Caco-2 (cell line): ENCODE data around the gene MIR17HG. TPM values are rescaled to one million over a fixed set of nuclear protein-coding genes. Genes with fewer than 3 reads are reported as not detected.

ENCODE experiments used
- BruUV-seq: library from RNA; stranded (reverse); fragments of 400-500 nt; replicated peaks from 2 replicates; lab custom pipeline; 2021; lab: Mats Ljungman, UMichigan
- CTCF ChIA-PET: fragments of 300-600 bp; sonication (Branson Sonifier 250); formaldehyde crosslinking; loops from one replicate; lab custom pipeline; 2022; ENCODE audit warnings: antibody characterized with exemption; lab: Charles Lee
- POLR2A ChIA-PET: fragments of 300-600 bp; sonication (Branson Sonifier 250); formaldehyde crosslinking; loops from one replicate; lab custom pipeline; 2022; ENCODE audit warnings: antibody characterized with exemption; lab: Charles Lee
- DNase-seq, 2 experiments: peaks; one replicate each; pipeline versions ENCODE4 v3.0.0 to v3.0.0-alpha.2; 2020 to 2022
- H3K27me3 ChIP-seq: replicated peaks from 2 replicates; pipeline ENCODE4 v1.6.0; 2011; ENCODE audit warnings: low read length; ENCODE audit not compliant: control insufficient read depth, insufficient read depth
- H3K36me3 ChIP-seq: 2 replicates; pipeline ENCODE4 v1.5.1; 2011; ENCODE audit warnings: low read length; ENCODE audit not compliant: control insufficient read depth, insufficient read depth
- H3K4me1 ChIP-seq: fragments of 250-450 bp; sonication (Bioruptor Pico); 2 replicates; pipeline ENCODE4 v1.5.1; 2020; ENCODE audit warnings: mild to moderate bottlenecking
- H3K4me3 ChIP-seq: 2 replicates; pipeline ENCODE4 v1.5.1; 2011; ENCODE audit warnings: low read depth, mild to moderate bottlenecking, control low read depth, low read length
- H3K9me3 ChIP-seq: fragments of 250-450 bp; sonication (Bioruptor Pico); 2 replicates; pipeline ENCODE4 v1.5.1; 2020; ENCODE audit warnings: mild to moderate bottlenecking, moderate library complexity
- H3K27ac Mint-ChIP-seq: one replicate; pipeline ENCODE4 v1.8.0; 2022; ENCODE audit warnings: mixed read lengths; ENCODE audit not compliant: unreplicated experiment
- H3K27me3 Mint-ChIP-seq: one replicate; pipeline ENCODE4 v1.8.0; 2022; ENCODE audit warnings: mixed read lengths; ENCODE audit not compliant: insufficient read depth, unreplicated experiment
- H3K36me3 Mint-ChIP-seq: one replicate; pipeline ENCODE4 v1.8.0; 2022; ENCODE audit warnings: mild to moderate bottlenecking, mixed read lengths; ENCODE audit not compliant: insufficient read depth, unreplicated experiment
- H3K4me1 Mint-ChIP-seq: one replicate; pipeline ENCODE4 v1.8.0; 2022; ENCODE audit warnings: low read depth, mixed read lengths; ENCODE audit not compliant: unreplicated experiment
- H3K4me3 Mint-ChIP-seq: one replicate; pipeline ENCODE4 v1.8.0; 2022; ENCODE audit warnings: mild to moderate bottlenecking, moderate library complexity, mixed read lengths; ENCODE audit not compliant: unreplicated experiment
- H3K9me3 Mint-ChIP-seq: one replicate; pipeline ENCODE4 v1.8.0; 2022; ENCODE audit warnings: mixed read lengths; ENCODE audit not compliant: unreplicated experiment
- intact Hi-C: fragments of 100-400 bp; cut with micrococcal nuclease; formaldehyde crosslinking; loops from one replicate; pipeline ENCODE4 v1.10.0; 2022; ENCODE audit not compliant: unreplicated experiment
- total RNA-seq: library from RNA; stranded (reverse); gene quantifications from 2 replicates; pipeline ENCODE4 v1.2.3, GENCODE V29; 2022
- TF ChIP-seq, protein P1 (sequence below), 2 experiments: fragments of 200-600 bp in 1 of 2; IDR thresholded peaks; 1 replicate in 1 of 2; 2 replicates in 1 of 2; pipeline versions ENCODE4 v1.5.1 to v1.8.0; 2011 to 2022; ENCODE audit warnings: antibody characterized with exemption in 1 of 2, control low read depth in 1 of 2, inconsistent platforms in 1 of 2, low read depth in 1 of 2, low read length in 1 of 2, mild to moderate bottlenecking in 1 of 2, moderate library complexity in 1 of 2; ENCODE audit not compliant: insufficient read depth in 1 of 2, severe bottlenecking in 1 of 2, unreplicated experiment in 1 of 2

MIR17HG gene
- total RNA-seq, 1 experiment from 2014 or later: 16.6 TPM

DNA sequence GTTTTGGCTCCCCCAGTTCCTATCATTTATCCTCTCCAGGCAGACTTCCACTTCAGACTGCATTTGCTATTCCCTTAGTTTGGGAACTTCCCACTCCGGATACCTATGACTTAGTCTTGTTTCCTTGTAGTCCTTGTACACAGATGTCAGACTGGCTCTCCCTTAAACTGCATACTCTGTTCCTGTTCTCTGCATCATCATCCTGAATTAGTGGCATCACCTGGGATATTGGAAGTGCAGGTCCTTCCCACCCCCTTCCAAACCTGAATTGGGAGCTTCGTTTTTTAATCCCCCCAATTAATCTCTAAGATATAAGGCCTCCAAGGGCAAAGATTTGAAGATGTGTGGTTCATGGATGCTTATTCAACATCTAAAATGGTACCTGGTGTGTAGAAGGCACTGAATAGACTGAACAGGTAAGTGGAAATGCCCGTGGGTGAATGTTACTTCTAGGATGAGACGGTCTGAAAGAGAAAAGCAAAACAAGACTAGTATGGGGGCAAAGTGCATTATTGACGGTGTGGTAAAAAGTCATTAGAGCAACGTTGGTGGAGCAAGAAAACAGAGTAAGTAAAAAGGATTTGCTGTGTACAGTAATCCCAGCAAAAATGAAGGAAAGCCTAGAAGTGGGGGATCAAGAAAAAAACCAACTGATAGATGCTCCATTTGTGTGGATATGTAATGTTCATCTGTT is 9.6 kb downstream of the MIR17HG start:
- Mint-ChIP-seq H3K4me1 (peaks cover 22% of the 10 kb centered on the region), H3K4me3 (no peak overlapping the region), H3K27me3 (no peaks in the 10 kb centered on the region), H3K36me3 (peaks cover 78% of the 10 kb centered on the region), H3K27ac (no peak overlapping the region), H3K9me3 (no peaks in the 10 kb centered on the region)
- CTCF ChIA-PET: no interaction called here
- Histone ChIP-seq H3K27me3 (no peaks in the 10 kb centered on the region), H3K4me1 (peaks cover 4% of the 10 kb centered on the region), H3K36me3 (peaks cover 1% of the 10 kb centered on the region; the same call in 1 of the 2 replicates), H3K9me3 (no peaks in the 10 kb centered on the region), H3K4me3 (no peak overlapping the region)
- POLR2A ChIA-PET: no interaction called here
- no peak for DNase-seq
- TF ChIP-seq, protein P1, sequence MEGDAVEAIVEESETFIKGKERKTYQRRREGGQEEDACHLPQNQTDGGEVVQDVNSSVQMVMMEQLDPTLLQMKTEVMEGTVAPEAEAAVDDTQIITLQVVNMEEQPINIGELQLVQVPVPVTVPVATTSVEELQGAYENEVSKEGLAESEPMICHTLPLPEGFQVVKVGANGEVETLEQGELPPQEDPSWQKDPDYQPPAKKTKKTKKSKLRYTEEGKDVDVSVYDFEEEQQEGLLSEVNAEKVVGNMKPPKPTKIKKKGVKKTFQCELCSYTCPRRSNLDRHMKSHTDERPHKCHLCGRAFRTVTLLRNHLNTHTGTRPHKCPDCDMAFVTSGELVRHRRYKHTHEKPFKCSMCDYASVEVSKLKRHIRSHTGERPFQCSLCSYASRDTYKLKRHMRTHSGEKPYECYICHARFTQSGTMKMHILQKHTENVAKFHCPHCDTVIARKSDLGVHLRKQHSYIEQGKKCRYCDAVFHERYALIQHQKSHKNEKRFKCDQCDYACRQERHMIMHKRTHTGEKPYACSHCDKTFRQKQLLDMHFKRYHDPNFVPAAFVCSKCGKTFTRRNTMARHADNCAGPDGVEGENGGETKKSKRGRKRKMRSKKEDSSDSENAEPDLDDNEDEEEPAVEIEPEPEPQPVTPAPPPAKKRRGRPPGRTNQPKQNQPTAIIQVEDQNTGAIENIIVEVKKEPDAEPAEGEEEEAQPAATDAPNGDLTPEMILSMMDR (IDR thresholded peaks at IDR 0.05; ENCODE audit: insufficient read depth in 1 of 2, low read depth in 1 of 2, low read length in 1 of 2, severe bottlenecking in 1 of 2, unreplicated experiment in 1 of 2): no peak
- intact Hi-C loops: no loop called here
- no TSS peak for BruUV-seq

DNA sequence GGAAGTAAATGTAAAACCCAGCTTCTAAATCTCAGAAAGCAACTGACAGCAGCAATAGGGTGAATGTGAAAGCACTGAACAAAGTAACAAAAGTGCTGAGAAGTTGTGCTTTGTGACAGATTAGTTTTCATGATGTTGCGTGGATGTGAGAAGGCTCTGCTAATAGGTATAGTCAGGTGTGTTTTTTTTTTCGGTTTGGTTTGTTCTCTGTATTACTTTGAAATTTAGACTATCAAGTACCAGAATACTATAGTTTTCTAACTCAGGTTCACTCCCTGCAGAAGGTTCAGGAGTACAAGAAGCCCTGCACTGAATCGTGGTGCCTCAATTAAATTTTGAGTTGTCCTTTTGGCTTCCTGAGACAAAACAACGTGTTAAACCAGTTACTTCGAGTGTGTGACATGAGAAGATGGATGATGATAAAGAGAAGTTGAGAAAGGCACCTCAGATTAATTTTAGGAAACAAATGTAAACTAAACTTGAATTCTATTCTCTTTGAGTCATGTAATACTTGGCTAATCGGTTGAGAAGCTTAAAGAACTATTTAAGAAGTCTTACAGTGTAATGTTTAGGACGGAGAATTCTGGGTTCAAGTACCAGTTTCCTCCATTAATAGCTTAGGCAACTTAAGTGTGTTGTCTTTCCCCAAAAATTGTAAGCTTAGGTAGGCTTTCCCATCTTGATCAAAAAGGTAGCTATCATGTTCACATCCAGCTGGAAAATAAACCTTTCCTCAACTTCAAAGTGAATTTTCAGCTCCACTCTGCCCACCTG is 10.3 kb downstream of the MIR17HG start:
- Mint-ChIP-seq H3K27me3 (no peaks in the 10 kb centered on the region), H3K4me3 (no peak overlapping the region), H3K27ac (no peak overlapping the region), H3K9me3 (no peaks in the 10 kb centered on the region), H3K4me1 (peaks cover 22% of the 10 kb centered on the region), H3K36me3 (peaks cover 72% of the 10 kb centered on the region)
- Histone ChIP-seq H3K36me3 (peaks cover 1% of the 10 kb centered on the region; the same call in 1 of the 2 replicates), H3K27me3 (no peaks in the 10 kb centered on the region), H3K9me3 (no peaks in the 10 kb centered on the region), H3K4me1 (peaks cover 4% of the 10 kb centered on the region), H3K4me3 (no peak overlapping the region)
- intact Hi-C loops: no loop called here
- ChIA-PET CTCF (no interaction called here), POLR2A (interaction anchor here (0.6 kb wide), 1 partner anchor 8 kb away, joined by 3 read pairs; no protein-coding TSS in a partner anchor)
- no TSS peak for BruUV-seq
- no peak for DNase-seq
- TF ChIP-seq, protein P1 (IDR thresholded peaks at IDR 0.05; ENCODE audit: insufficient read depth in 1 of 2, low read depth in 1 of 2, low read length in 1 of 2, severe bottlenecking in 1 of 2, unreplicated experiment in 1 of 2): no peak

DNA sequence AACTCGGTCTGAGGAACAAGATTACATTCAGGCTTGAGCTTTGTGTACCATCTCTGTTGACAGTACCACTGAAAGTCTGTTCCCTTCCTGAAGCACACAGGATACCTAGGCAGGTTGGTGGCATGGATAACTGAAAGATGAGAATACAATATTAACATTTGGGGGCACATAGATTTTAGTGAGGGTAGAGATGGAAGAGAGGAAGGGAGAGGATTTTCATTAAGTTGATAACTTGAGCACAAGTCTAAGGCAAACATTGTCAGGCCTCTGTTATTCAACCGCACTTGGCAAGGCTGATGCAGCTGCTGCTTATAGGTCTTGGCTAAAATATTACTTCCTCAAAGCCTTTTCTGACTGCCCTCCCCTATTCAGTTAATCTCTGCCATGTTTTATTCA is 10.9 kb downstream of the MIR17HG start:
- peaks cover 4% of the 10 kb centered on the region for H3K4me1 ChIP-seq
- H3K9me3 ChIP-seq: no peaks in the 10 kb centered on the region
- CTCF ChIA-PET: no interaction called here
- Mint-ChIP-seq H3K36me3 (peaks cover 72% of the 10 kb centered on the region), H3K4me1 (peaks cover 22% of the 10 kb centered on the region), H3K9me3 (no peaks in the 10 kb centered on the region), H3K4me3 (no peak overlapping the region), H3K27ac (no peak overlapping the region), H3K27me3 (no peaks in the 10 kb centered on the region)
- peaks cover 1% of the 10 kb centered on the region; the same call in 1 of the 2 replicates for H3K36me3 ChIP-seq
- TF ChIP-seq, protein P1 (IDR thresholded peaks at IDR 0.05; ENCODE audit: insufficient read depth in 1 of 2, low read depth in 1 of 2, low read length in 1 of 2, severe bottlenecking in 1 of 2, unreplicated experiment in 1 of 2): no peak
- no peaks in the 10 kb centered on the region for H3K27me3 ChIP-seq
- intact Hi-C loops: no loop called here
- no peak overlapping the region for H3K4me3 ChIP-seq
- BruUV-seq: no TSS peak
- POLR2A ChIA-PET: no interaction called here
- no peak for DNase-seq
